ENCODE results near the gene MYL9.
"Not testable (repeated sequence)": the region's sequence is repeated elsewhere in the genome, so short reads cannot be mapped to it uniquely, and the experiment has no call there.

Gene MYL9

GRCh38 chr20:36541227-36541767 is at the start of gene MYL9:
Gene MYL9 (plus strand): TSS chr20:36541519. CDS start chr20:36544885, 3,366 bp downstream.
- DNase-seq = peak in 1 of 2 donors; percentile 36

GRCh38 chr20:36491901-36492617 is 49.3 kb upstream of the MYL9 start:
- DNase-seq = peak; percentile 55 to 57

- DNase-seq = peak in 1 of 2 donors; percentile 18
Measured at GRCh38 chr20:36493051-36493800, 48.1 kb upstream of the MYL9 start.

- DNase-seq = no peak
Measured at GRCh38 chr20:36493801-36494114, 47.6 kb upstream of the MYL9 start.

GRCh38 chr20:36496707-36497669 is 44.3 kb upstream of the MYL9 start:
- DNase-seq = no peak

GRCh38 chr20:36497856-36498255 is 43.5 kb upstream of the MYL9 start:
- DNase-seq = no peak

- DNase-seq = no peak
Measured at GRCh38 chr20:36498386-36499179, 42.7 kb upstream of the MYL9 start.

- DNase-seq = no peak
Measured at GRCh38 chr20:36499211-36499610, 42.1 kb upstream of the MYL9 start.

GRCh38 chr20:36499723-36500501 is 41.4 kb upstream of the MYL9 start:
- DNase-seq = no peak

- no peak for DNase-seq
Measured at GRCh38 chr20:36501367-36502006, 39.8 kb upstream of the MYL9 start.

GRCh38 chr20:36504295-36504694 is 37.0 kb upstream of the MYL9 start:
- no peak for DNase-seq

GRCh38 chr20:36506253-36506652 is 35.1 kb upstream of the MYL9 start:
- peak in 1 of 2 donors; percentile 32 for DNase-seq

- no peak for DNase-seq
Measured at GRCh38 chr20:36507746-36508145, 33.6 kb upstream of the MYL9 start.

- no peak for DNase-seq
Measured at GRCh38 chr20:36519012-36519719, 22.2 kb upstream of the MYL9 start.

GRCh38 chr20:36519944-36520343 is 21.4 kb upstream of the MYL9 start:
- DNase-seq = no peak

GRCh38 chr20:36521526-36521925 is 19.8 kb upstream of the MYL9 start:
- DNase-seq = no peak

- not testable (repeated sequence) for DNase-seq
Measured at GRCh38 chr20:36522412-36522811, 18.9 kb upstream of the MYL9 start.

- DNase-seq = no peak
Measured at GRCh38 chr20:36523341-36523740, 18.0 kb upstream of the MYL9 start.

- no peak for DNase-seq
Measured at GRCh38 chr20:36525620-36526365, 15.5 kb upstream of the MYL9 start.
